GM19395 (cell line): Measurements from ENCODE around the gene PNMA1.

ENCODE experiments used
- ATAC-seq: cut with Tn5 transposase; IDR thresholded peaks from one replicate; pipeline ENCODE4 v1.9.1; 2021; ENCODE audit warnings: mild to moderate bottlenecking, moderate library complexity; ENCODE audit not compliant: unreplicated experiment

The PNMA1 gene

GRCh38 chr14:73739174-73739898, 25.2 kb upstream of the PNMA1 start:
- ATAC-seq: no peak

GRCh38 chr14:73738518-73739173, 24.5 kb upstream of the PNMA1 start:
- no peak for ATAC-seq

GRCh38 chr14:73736842-73737241, 22.7 kb upstream of the PNMA1 start:
- no peak for ATAC-seq

GRCh38 chr14:73732006-73732405, 17.8 kb upstream of the PNMA1 start:
- ATAC-seq: no peak

GRCh38 chr14:73731111-73731510, 16.9 kb upstream of the PNMA1 start:
- ATAC-seq: no peak

- ATAC-seq: no peak
Observed at GRCh38 chr14:73729556-73730265, 15.5 kb upstream of the PNMA1 start.

- ATAC-seq: no peak
Observed at GRCh38 chr14:73728717-73729330, 14.6 kb upstream of the PNMA1 start.

GRCh38 chr14:73727166-73727565, 13.0 kb upstream of the PNMA1 start:
- no peak for ATAC-seq

GRCh38 chr14:73726025-73726961, 12.1 kb upstream of the PNMA1 start:
- ATAC-seq: no peak

- ATAC-seq: no peak
Observed at GRCh38 chr14:73725116-73726024, 11.2 kb upstream of the PNMA1 start.

- no peak for ATAC-seq
Observed at GRCh38 chr14:73724696-73725095, 10.5 kb upstream of the PNMA1 start.

- no peak for ATAC-seq
Observed at GRCh38 chr14:73723797-73724661, 9.8 kb upstream of the PNMA1 start.

GRCh38 chr14:73723406-73723796, 9.2 kb upstream of the PNMA1 start:
- ATAC-seq: no peak

GRCh38 chr14:73722581-73722980, 8.4 kb upstream of the PNMA1 start:
- ATAC-seq: no peak

- no peak for ATAC-seq
Observed at GRCh38 chr14:73721101-73721821, 7.1 kb upstream of the PNMA1 start.

- no peak for ATAC-seq
Observed at GRCh38 chr14:73720636-73721035, 6.5 kb upstream of the PNMA1 start.

GRCh38 chr14:73719791-73720190, 5.6 kb upstream of the PNMA1 start:
- ATAC-seq: no peak

- ATAC-seq: no peak
Observed at GRCh38 chr14:73719361-73719760, 5.2 kb upstream of the PNMA1 start.
